Uterus (tissue), 2 donors: ENCODE data around the gene ZG16.

Experiments
- POLR2A ChIP-seq, 2 donors: fragments of 450-650 bp; IDR thresholded peaks; one replicate each; pipeline ENCODE4 v1.6.1; 2016; ENCODE audit warnings: antibody characterized with exemption in 2 of 2, mild to moderate bottlenecking in 1 of 2, moderate library complexity in 1 of 2
- TF ChIP-seq, protein P1 (sequence below), 4 experiments: fragments of 200-600 bp in 2 of 4; fragments of 450-650 bp in 2 of 4; sonication (generic) in 2 of 4; IDR thresholded peaks; one replicate each; pipeline ENCODE4 v1.5.1; 2016 to 2019; ENCODE audit warnings: antibody characterized with exemption in 4 of 4, mild to moderate bottlenecking in 2 of 4, moderate library complexity in 1 of 4

DNA sequence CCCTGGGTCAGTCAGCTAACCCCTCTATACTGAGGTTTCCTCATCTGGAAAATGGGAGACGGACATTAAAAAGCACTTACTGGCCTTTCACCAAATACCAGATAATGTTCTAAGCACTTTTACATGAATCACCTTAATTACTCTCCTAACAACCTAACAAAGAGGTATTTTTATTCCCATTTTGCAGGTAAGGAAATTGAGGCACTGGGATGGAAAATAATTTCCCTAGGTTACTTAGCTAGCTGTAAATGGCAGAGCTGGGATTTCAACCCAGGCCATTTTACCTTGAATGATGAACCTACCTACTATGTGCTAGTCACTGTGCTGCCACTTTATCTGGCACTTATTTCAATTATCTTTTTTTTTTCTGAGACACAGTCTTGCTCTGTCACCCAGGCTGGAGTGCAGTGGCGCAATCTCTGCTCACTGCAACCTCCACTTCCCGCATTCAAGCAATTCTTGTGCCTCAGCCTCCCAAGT is 16.2 kb downstream of the ZG16 start:
- TF ChIP-seq POLR2A (IDR thresholded peaks at IDR 0.05) = no peak
- TF ChIP-seq, protein P1, sequence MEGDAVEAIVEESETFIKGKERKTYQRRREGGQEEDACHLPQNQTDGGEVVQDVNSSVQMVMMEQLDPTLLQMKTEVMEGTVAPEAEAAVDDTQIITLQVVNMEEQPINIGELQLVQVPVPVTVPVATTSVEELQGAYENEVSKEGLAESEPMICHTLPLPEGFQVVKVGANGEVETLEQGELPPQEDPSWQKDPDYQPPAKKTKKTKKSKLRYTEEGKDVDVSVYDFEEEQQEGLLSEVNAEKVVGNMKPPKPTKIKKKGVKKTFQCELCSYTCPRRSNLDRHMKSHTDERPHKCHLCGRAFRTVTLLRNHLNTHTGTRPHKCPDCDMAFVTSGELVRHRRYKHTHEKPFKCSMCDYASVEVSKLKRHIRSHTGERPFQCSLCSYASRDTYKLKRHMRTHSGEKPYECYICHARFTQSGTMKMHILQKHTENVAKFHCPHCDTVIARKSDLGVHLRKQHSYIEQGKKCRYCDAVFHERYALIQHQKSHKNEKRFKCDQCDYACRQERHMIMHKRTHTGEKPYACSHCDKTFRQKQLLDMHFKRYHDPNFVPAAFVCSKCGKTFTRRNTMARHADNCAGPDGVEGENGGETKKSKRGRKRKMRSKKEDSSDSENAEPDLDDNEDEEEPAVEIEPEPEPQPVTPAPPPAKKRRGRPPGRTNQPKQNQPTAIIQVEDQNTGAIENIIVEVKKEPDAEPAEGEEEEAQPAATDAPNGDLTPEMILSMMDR (IDR thresholded peaks at IDR 0.05) = no peak
